ENCODE results near the gene UNC5CL.

DNA sequence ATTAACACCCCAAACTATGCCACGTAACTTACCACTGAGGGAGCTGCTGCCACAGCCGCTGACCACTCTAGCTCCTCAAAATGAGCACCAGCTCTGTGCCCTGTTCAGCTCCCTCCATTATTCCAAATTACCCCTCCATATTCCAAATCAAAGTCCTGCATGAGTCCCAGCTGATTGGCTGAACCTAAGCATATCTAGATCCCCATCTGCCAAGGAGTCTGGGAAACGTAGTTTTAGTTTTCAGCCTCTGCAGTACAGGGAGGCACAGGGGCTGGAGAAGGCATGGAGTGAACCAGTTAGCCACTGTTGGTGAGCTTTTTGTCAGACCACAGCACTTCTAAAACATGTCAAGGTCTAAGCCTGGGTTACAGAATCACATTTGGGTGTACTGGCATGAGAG is 15.9 kb downstream of the UNC5CL start:
- no peak for TF ChIP-seq YY1 (IDR thresholded peaks at IDR 0.05; ENCODE audit: borderline replicate concordance in 1 of 3, control insufficient read depth in 1 of 3, extremely low read depth in 1 of 3, insufficient read depth in 3 of 3, insufficient read length in 1 of 3, insufficient replicate concordance in 2 of 3, low read depth in 1 of 3, low read length in 2 of 3)
- no peak for TF ChIP-seq KDM1A (IDR thresholded peaks at IDR 0.05)
- TF ChIP-seq POLR2A (conservative IDR thresholded peaks at IDR 0.05) = no peak
- TF ChIP-seq EP300 (IDR thresholded peaks at IDR 0.05; ENCODE audit: low read length) = no peak
- TF ChIP-seq ELF4 (CRISPR knock-in tag; IDR thresholded peaks at IDR 0.05) = no peak
- no peak for TF ChIP-seq POLR2AphosphoS5 (IDR thresholded peaks at IDR 0.05; ENCODE audit: control insufficient read depth, insufficient read depth, low read depth, low read length)
- no peak for TF ChIP-seq CHD4 (IDR thresholded peaks at IDR 0.05; ENCODE audit: insufficient read depth, insufficient replicate concordance, low read depth, low read length, poor library complexity, severe bottlenecking)
- no peak for TF ChIP-seq ZNF121 (CRISPR knock-in tag; conservative IDR thresholded peaks at IDR 0.05)
- TF ChIP-seq CTCF (IDR thresholded peaks at IDR 0.05 in 2 of 3, conservative IDR thresholded peaks at IDR 0.05 in 1 of 3; ENCODE audit: insufficient read depth in 2 of 3, low read depth in 1 of 3, low read length in 3 of 3) = no peak
- TF ChIP-seq SAFB (IDR thresholded peaks at IDR 0.05; ENCODE audit: borderline replicate concordance, low read depth, low read length) = no peak
- no peak for TF ChIP-seq CHD1 (IDR thresholded peaks at IDR 0.05; ENCODE audit: low read length)
- no peak for TF ChIP-seq ATF1 (CRISPR knock-in tag; IDR thresholded peaks at IDR 0.05)
- TF ChIP-seq ATF1 (tag; IDR thresholded peaks at IDR 0.05) = no peak
- no peak for TF ChIP-seq ZNF589 (CRISPR knock-in tag; IDR thresholded peaks at IDR 0.05; ENCODE audit: low read depth)
- TF ChIP-seq ZNF780A (CRISPR knock-in tag; IDR thresholded peaks at IDR 0.05) = no peak

All from K562 (cell line).